ENCODE data around the gene NUDT6.

NUDT6 gene

DNA sequence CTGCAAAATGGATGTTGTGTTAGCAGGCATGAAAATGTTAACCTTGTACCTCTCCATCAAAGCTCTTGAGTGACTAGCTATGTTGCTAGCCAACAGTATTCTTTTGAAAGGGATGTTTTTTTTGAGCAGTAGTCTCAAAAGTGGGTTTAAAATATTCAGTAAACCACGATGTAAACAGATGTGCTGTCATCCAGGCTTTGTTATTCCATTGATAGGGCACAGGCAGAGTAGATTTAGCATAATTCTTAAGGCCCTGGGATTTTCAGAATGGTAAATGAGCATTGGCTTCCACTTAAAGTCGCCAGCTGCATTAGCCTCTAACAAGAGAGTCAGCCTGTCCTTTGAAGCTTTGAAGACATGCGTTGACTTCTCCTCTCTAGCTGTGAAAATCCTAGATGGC, 77.3 kb downstream of the NUDT6 start:
- TF ChIP-seq EGR1 (IDR thresholded peaks at IDR 0.05) (no peak), TEAD4 (IDR thresholded peaks at IDR 0.05) (no peak), CREB1 (IDR thresholded peaks at IDR 0.05; ENCODE audit: low read depth) (no peak), ZBTB7A (IDR thresholded peaks at IDR 0.05; ENCODE audit: low read depth) (no peak), FOXM1 (IDR thresholded peaks at IDR 0.05; ENCODE audit: borderline replicate concordance, low read depth) (no peak), YY1 (IDR thresholded peaks at IDR 0.05; ENCODE audit: low read depth) (no peak), EP300 (IDR thresholded peaks at IDR 0.05; ENCODE audit: borderline replicate concordance) (no peak), TAF1 (IDR thresholded peaks at IDR 0.05; ENCODE audit: low read depth) (no peak), RAD21 (IDR thresholded peaks at IDR 0.05; ENCODE audit: low read depth) (no peak), CEBPB (IDR thresholded peaks at IDR 0.05) (no peak)
- TF ChIP-seq, protein P1, sequence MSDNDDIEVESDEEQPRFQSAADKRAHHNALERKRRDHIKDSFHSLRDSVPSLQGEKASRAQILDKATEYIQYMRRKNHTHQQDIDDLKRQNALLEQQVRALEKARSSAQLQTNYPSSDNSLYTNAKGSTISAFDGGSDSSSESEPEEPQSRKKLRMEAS (IDR thresholded peaks at IDR 0.05): no peak
- TF ChIP-seq, protein P2, sequence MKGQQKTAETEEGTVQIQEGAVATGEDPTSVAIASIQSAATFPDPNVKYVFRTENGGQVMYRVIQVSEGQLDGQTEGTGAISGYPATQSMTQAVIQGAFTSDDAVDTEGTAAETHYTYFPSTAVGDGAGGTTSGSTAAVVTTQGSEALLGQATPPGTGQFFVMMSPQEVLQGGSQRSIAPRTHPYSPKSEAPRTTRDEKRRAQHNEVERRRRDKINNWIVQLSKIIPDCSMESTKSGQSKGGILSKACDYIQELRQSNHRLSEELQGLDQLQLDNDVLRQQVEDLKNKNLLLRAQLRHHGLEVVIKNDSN (IDR thresholded peaks at IDR 0.05): no peak
- TF ChIP-seq, protein P3, sequence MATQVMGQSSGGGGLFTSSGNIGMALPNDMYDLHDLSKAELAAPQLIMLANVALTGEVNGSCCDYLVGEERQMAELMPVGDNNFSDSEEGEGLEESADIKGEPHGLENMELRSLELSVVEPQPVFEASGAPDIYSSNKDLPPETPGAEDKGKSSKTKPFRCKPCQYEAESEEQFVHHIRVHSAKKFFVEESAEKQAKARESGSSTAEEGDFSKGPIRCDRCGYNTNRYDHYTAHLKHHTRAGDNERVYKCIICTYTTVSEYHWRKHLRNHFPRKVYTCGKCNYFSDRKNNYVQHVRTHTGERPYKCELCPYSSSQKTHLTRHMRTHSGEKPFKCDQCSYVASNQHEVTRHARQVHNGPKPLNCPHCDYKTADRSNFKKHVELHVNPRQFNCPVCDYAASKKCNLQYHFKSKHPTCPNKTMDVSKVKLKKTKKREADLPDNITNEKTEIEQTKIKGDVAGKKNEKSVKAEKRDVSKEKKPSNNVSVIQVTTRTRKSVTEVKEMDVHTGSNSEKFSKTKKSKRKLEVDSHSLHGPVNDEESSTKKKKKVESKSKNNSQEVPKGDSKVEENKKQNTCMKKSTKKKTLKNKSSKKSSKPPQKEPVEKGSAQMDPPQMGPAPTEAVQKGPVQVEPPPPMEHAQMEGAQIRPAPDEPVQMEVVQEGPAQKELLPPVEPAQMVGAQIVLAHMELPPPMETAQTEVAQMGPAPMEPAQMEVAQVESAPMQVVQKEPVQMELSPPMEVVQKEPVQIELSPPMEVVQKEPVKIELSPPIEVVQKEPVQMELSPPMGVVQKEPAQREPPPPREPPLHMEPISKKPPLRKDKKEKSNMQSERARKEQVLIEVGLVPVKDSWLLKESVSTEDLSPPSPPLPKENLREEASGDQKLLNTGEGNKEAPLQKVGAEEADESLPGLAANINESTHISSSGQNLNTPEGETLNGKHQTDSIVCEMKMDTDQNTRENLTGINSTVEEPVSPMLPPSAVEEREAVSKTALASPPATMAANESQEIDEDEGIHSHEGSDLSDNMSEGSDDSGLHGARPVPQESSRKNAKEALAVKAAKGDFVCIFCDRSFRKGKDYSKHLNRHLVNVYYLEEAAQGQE (IDR thresholded peaks at IDR 0.05; ENCODE audit: low read depth): no peak

DNA sequence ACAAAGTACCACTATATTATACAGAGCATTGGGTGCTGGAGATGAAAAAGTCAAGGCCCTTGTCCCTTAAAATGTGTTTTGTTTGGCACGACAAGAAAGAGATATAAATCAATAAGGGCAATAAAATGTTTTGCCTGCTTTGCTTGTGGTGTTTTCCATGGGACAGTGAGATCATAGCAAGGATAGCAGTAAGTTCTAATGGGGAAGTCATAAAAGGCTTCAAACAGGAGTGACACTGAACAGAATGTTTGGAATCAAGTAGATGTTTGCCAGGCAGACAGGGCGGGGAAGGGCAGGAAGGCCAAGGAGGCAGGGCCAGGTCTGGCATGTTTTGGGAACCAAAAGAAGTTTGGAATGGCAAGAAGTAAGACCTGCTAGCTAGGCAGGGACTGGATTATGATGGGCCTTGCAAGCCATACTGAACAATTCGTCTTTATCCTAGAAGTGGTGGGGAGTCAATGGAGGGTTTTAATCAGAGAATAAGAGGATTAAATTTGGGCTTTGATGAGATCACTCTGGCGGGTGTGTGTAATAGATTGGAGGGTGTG, 79.3 kb downstream of the NUDT6 start:
- TF ChIP-seq CREB1 (IDR thresholded peaks at IDR 0.05; ENCODE audit: low read depth) (no peak), TEAD4 (IDR thresholded peaks at IDR 0.05) (no peak), EP300 (IDR thresholded peaks at IDR 0.05; ENCODE audit: borderline replicate concordance) (no peak), CEBPB (IDR thresholded peaks at IDR 0.05) (no peak), EGR1 (IDR thresholded peaks at IDR 0.05) (no peak), FOXM1 (IDR thresholded peaks at IDR 0.05; ENCODE audit: borderline replicate concordance, low read depth) (no peak), ZBTB7A (IDR thresholded peaks at IDR 0.05; ENCODE audit: low read depth) (no peak), TAF1 (IDR thresholded peaks at IDR 0.05; ENCODE audit: low read depth) (no peak), TCF12 (IDR thresholded peaks at IDR 0.05; ENCODE audit: low read depth) (no peak), YY1 (IDR thresholded peaks at IDR 0.05; ENCODE audit: low read depth) (no peak), NFIC (IDR thresholded peaks at IDR 0.05) (no peak), RAD21 (IDR thresholded peaks at IDR 0.05; ENCODE audit: low read depth) (no peak)
- TF ChIP-seq, protein P2 (IDR thresholded peaks at IDR 0.05): no peak
- TF ChIP-seq, protein P3 (IDR thresholded peaks at IDR 0.05; ENCODE audit: low read depth): no peak

All from Ishikawa (cell line).